Measurements from ENCODE around the gene LHFPL6.

The LHFPL6 gene

GRCh38 chr13:39468306-39468705, 134.7 kb downstream of the LHFPL6 start:
- no peak for DNase-seq (ENCODE audit: insufficient read length, low spot score)
- no peak for TF ChIP-seq POLR2A (IDR thresholded peaks at IDR 0.05; ENCODE audit: low read depth, low read length)
- no peak for FAIRE-seq

- TF ChIP-seq POLR2A (IDR thresholded peaks at IDR 0.05; ENCODE audit: low read depth, low read length), result no peak
- FAIRE-seq, result no peak
- DNase-seq (ENCODE audit: insufficient read length, low spot score), result no peak
Observed at GRCh38 chr13:39463611-39464010, 139.4 kb downstream of the LHFPL6 start.

GRCh38 chr13:39462906-39463305, 140.1 kb downstream of the LHFPL6 start:
- TF ChIP-seq POLR2A (IDR thresholded peaks at IDR 0.05; ENCODE audit: low read depth, low read length), result no peak
- FAIRE-seq, result no peak
- no peak for DNase-seq (ENCODE audit: insufficient read length, low spot score)

DNA sequence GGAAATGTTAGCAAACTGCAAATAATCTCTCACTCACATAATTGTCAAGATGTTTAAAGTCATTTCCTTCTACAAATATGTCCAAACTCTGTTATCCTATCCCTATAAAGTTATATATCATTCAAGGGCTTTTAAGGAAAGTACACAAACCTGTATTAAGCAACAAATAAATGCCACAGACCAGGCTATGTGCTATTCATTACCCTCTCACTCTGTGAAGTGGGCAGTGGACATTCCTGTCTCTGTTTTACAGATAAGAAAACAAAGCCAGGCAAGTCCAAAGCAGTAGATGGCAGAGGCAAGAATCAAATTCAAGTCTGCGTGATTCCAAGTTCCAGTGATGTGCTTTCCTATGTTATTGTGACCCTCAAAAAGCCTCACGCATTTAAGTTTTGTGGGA, 140.6 kb downstream of the LHFPL6 start:
- DNase-seq (ENCODE audit: insufficient read length, low spot score) (no peak), FAIRE-seq (no peak)
- TF ChIP-seq POLR2A (IDR thresholded peaks at IDR 0.05; ENCODE audit: low read depth, low read length), result no peak

DNA sequence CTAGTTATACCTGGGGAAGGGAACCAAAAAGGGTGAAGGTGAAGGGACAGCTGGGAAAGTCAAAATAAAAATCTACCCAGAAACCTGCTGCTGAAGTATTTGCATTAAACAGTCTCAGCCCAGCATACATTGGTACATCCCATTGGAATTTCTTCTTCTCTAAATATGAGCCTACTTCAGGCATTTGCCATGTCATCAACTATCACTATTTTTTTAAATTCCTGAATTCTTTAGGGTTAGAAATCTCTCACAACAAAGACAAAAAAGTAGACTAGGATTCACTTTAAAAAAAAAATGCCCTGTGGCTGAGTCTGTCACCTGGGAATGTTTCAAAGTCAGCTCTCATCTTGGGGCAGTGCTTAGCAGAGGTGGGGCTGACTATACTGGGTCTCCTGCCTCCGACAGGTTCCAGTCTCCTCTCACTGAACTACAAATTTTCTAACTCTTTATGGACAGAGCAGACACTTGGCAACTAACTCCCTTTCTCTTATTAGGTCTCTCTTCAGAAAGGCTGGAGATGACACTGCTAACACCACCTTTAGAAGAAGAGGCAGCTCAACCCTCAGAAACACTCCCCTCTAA, 141.2 kb downstream of the LHFPL6 start:
- TF ChIP-seq POLR2A (IDR thresholded peaks at IDR 0.05; ENCODE audit: low read depth, low read length), result no peak
- FAIRE-seq, result no peak
- no peak for DNase-seq (ENCODE audit: insufficient read length, low spot score)

- TF ChIP-seq POLR2A (IDR thresholded peaks at IDR 0.05; ENCODE audit: low read depth, low read length), result no peak
- FAIRE-seq, result no peak
Observed at GRCh38 chr13:39457274-39457673, 145.7 kb downstream of the LHFPL6 start.

GRCh38 chr13:39455521-39456175, 147.3 kb downstream of the LHFPL6 start:
- FAIRE-seq, result no peak
- DNase-seq (ENCODE audit: insufficient read length, low spot score), result no peak

More at GRCh38 chr13:39457274-39457673, 145.7 kb downstream of the LHFPL6 start:
- DNase-seq (ENCODE audit: insufficient read length, low spot score), result no peak

GRCh38 chr13:39452834-39453233, 150.2 kb downstream of the LHFPL6 start:
- FAIRE-seq (no peak), DNase-seq (ENCODE audit: insufficient read length, low spot score) (no peak)
- no peak for TF ChIP-seq POLR2A (IDR thresholded peaks at IDR 0.05; ENCODE audit: low read depth, low read length)

More at GRCh38 chr13:39455521-39456175, 147.3 kb downstream of the LHFPL6 start:
- no peak for TF ChIP-seq POLR2A (IDR thresholded peaks at IDR 0.05; ENCODE audit: low read depth, low read length)

- DNase-seq (ENCODE audit: insufficient read length, low spot score), result no peak
- FAIRE-seq, result no peak
- TF ChIP-seq POLR2A (IDR thresholded peaks at IDR 0.05; ENCODE audit: low read depth, low read length), result no peak
Observed at GRCh38 chr13:39452417-39452816, 150.6 kb downstream of the LHFPL6 start.

- TF ChIP-seq POLR2A (IDR thresholded peaks at IDR 0.05; ENCODE audit: low read depth, low read length), result no peak
- FAIRE-seq (no peak), DNase-seq (ENCODE audit: insufficient read length, low spot score) (no peak)
Observed at GRCh38 chr13:39451860-39452301, 151.1 kb downstream of the LHFPL6 start.

GRCh38 chr13:39451301-39451700, 151.7 kb downstream of the LHFPL6 start:
- no peak for DNase-seq (ENCODE audit: insufficient read length, low spot score)
- FAIRE-seq, result no peak
- TF ChIP-seq POLR2A (IDR thresholded peaks at IDR 0.05; ENCODE audit: low read depth, low read length), result no peak

DNA sequence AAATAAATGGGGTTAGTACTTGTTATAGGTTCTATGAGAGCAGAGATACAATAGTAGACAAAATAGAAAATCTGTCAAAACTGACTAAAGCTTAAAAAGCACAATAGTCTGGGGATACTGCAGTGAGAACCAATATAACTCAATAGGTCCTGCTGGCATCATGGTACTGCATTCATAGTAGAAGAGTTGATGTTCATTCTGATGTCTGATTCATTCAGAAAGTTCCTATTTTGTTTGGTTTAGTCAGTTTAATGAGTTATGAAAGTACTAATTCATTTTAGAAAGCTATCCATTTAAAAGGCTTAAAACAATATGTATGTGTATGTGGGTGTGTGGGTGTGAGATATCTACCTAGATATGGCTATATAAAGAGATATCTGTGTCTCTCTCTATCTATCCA, 152.8 kb downstream of the LHFPL6 start:
- FAIRE-seq, result no peak
- no peak for TF ChIP-seq POLR2A (IDR thresholded peaks at IDR 0.05; ENCODE audit: low read depth, low read length)
- no peak for DNase-seq (ENCODE audit: insufficient read length, low spot score)

GRCh38 chr13:39448834-39449233, 154.2 kb downstream of the LHFPL6 start:
- DNase-seq (ENCODE audit: insufficient read length, low spot score), result no peak
- no peak for FAIRE-seq
- no peak for TF ChIP-seq POLR2A (IDR thresholded peaks at IDR 0.05; ENCODE audit: low read depth, low read length)

- DNase-seq (ENCODE audit: insufficient read length, low spot score) (no peak), FAIRE-seq (no peak)
- TF ChIP-seq POLR2A (IDR thresholded peaks at IDR 0.05; ENCODE audit: low read depth, low read length), result no peak
Observed at GRCh38 chr13:39446865-39447264, 156.1 kb downstream of the LHFPL6 start.

DNA sequence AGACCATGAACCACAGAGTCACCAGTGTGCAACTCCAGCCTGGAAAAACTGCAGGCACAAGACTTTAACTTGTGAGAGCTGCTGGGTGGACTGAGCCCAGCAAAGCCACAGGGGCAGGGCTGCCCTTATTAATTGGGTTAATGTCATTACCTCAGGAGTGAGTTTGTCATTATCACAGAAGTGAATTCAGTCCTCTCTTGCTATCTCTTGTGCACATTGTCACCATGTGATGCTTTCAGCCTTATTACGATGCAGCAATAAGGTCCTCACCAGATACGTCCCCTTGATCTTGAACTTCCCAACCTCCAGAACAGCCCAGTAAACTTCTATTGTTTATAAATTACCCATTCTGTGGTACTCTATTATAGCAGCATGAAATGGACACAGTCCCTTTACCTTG, 158.1 kb downstream of the LHFPL6 start:
- no peak for TF ChIP-seq POLR2A (IDR thresholded peaks at IDR 0.05; ENCODE audit: low read depth, low read length)
- DNase-seq (ENCODE audit: insufficient read length, low spot score) (no peak), FAIRE-seq (no peak)
